ENCODE measurements around the gene CRB2. TPM values are rescaled to one million over a fixed set of nuclear protein-coding genes. Genes with fewer than 3 reads are reported as not detected.
A peak's percentile ranks its signal among the peaks of the same experiment; 100 is the strongest.

The CRB2 gene
- total RNA-seq, 1 experiment from 2014 or later = 3.6 TPM

DNA sequence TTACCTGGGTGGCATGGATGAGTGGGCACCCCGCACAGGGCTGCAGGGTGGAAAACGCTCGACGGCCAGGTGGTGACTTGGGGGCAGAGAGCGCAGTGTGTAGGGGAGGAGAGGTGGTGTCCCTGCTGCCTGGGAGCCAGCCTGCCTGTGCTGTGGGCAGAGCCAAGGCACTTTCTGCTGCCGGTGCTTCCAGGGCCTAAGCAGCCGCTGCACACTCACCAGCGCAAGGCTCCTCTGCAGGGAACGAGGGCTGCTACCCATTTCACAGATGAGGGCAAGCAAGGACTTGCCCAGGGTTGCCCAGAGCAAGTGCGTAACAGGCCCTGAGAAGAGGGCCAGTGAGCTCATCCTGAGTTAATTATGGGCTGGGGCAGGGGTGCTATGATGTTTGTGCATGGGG is 62.5 kb downstream of the CRB2 start:
- Histone ChIP-seq H2BK120ac (ENCODE audit: low read depth, low read length, poor library complexity, severe bottlenecking) (no peak overlapping the region), H3K4ac (ENCODE audit: low read depth, low read length) (no peak overlapping the region), H3K27ac (ENCODE audit: insufficient read length, low read depth, low read length) (no peak overlapping the region), H3K23ac (ENCODE audit: insufficient read length, low read depth, low read length) (no peak overlapping the region), H3T11ph (ENCODE audit: low read length) (no peak overlapping the region), H2AK5ac (ENCODE audit: insufficient read length, low read length) (no peak overlapping the region), H3K18ac (ENCODE audit: insufficient read length, low read depth, low read length) (no peak overlapping the region), H3K56ac (ENCODE audit: insufficient read length, low read depth, low read length) (no peak overlapping the region), H3K14ac (ENCODE audit: insufficient read depth, low read length) (no peak overlapping the region), H2BK12ac (ENCODE audit: insufficient read length, low read depth, low read length) (no peak overlapping the region), H4K91ac (ENCODE audit: insufficient read length, low read depth, low read length) (no peak overlapping the region), H3K79me1 (ENCODE audit: insufficient read depth, low read depth, low read length, poor library complexity, severe bottlenecking) (no peaks in the 10 kb centered on the region), H3K9me3 (ENCODE audit: control insufficient read depth, low read depth, low read length) (no peaks in the 10 kb centered on the region), H4K5ac (ENCODE audit: insufficient read length, low read depth, low read length) (no peak overlapping the region), H3K23me2 (ENCODE audit: insufficient read length, low read depth, low read length, poor library complexity, severe bottlenecking) (no peaks in the 10 kb centered on the region), H2BK5ac (ENCODE audit: insufficient read length, low read length) (no peak overlapping the region), H3K4me1 (ENCODE audit: insufficient read depth, low read length) (peaks cover 4% of the 10 kb centered on the region; the same call in 1 of the 2 replicates), H3K9ac (ENCODE audit: extremely low read depth, insufficient read length, low read length) (no peak overlapping the region), H2BK20ac (ENCODE audit: low read depth, low read length, poor library complexity, severe bottlenecking) (no peak overlapping the region), H2AFZ (ENCODE audit: low read length) (no peak overlapping the region), H4K20me1 (ENCODE audit: control insufficient read depth, insufficient read depth, insufficient read length) (no peaks in the 10 kb centered on the region), H3K27me3 (ENCODE audit: insufficient read depth, low read length) (no peaks in the 10 kb centered on the region), H2BK15ac (ENCODE audit: low read depth, low read length) (no peak overlapping the region), H3K79me2 (ENCODE audit: insufficient read depth, low read length) (no peaks in the 10 kb centered on the region), H3K4me2 (ENCODE audit: insufficient read depth, insufficient read length, low read length) (no peak overlapping the region), H4K8ac (replicated peaks; ENCODE audit: insufficient read length, low read depth, low read length) (no peak overlapping the region)
- Mint-ChIP-seq H3K27ac (peak overlapping the region in 1 of 3 experiments; percentile 62; a peak in 3 of 7 replicates), H3K4me1 (peaks cover 42 to 60% of the 10 kb centered on the region in 2 experiments), H3K27me3 (ENCODE audit: low read depth) (no peaks in the 10 kb centered on the region; the same call in 1 of the 2 replicates), H3K36me3 (ENCODE audit: insufficient read depth in 1 of 3, low read depth in 3 of 3) (peaks cover 0 to 6% (median 0%) of the 10 kb centered on the region in 3 experiments; a peak in 2 of 7 replicates), H3K4me3 (no peak overlapping the region), H3K9me3 (no peaks in the 10 kb centered on the region)
- no peak for DNase-seq
- no CpG with 5 or more reads among the region's 10 CpGs for WGBS (ENCODE audit: extremely low coverage, insufficient read length, low lambda C conversion rate)
- TF ChIP-seq, protein P1, sequence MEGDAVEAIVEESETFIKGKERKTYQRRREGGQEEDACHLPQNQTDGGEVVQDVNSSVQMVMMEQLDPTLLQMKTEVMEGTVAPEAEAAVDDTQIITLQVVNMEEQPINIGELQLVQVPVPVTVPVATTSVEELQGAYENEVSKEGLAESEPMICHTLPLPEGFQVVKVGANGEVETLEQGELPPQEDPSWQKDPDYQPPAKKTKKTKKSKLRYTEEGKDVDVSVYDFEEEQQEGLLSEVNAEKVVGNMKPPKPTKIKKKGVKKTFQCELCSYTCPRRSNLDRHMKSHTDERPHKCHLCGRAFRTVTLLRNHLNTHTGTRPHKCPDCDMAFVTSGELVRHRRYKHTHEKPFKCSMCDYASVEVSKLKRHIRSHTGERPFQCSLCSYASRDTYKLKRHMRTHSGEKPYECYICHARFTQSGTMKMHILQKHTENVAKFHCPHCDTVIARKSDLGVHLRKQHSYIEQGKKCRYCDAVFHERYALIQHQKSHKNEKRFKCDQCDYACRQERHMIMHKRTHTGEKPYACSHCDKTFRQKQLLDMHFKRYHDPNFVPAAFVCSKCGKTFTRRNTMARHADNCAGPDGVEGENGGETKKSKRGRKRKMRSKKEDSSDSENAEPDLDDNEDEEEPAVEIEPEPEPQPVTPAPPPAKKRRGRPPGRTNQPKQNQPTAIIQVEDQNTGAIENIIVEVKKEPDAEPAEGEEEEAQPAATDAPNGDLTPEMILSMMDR (conservative IDR thresholded peaks at IDR 0.05) = no peak

All from H9 (cell line).